K562 (cell line): ENCODE data around the gene CADPS2. TPM values are rescaled to one million over a fixed set of nuclear protein-coding genes. Genes with fewer than 3 reads are reported as not detected.

Source experiments
- ATAC-seq: fragments of 200-7000 bp; cut with Tn5 transposase; 3 replicates; pipeline ENCODE4 v1.9.1; 2020; ENCODE audit warnings: moderate library complexity
- BruUV-seq: library from RNA; stranded (reverse); fragments of 400-500 nt; replicated peaks from 2 replicates; lab custom pipeline; 2021; lab: Mats Ljungman, UMichigan
- CTCF ChIA-PET: fragments of 300-600 bp; formaldehyde crosslinking; extraction: SDS; loops from one replicate; lab custom pipeline; 2021; ENCODE audit warnings: low intra/inter-chr PET ratio; lab: Yijun Ruan, JAX
- POLR2A ChIA-PET: fragments of 300-600, 350-650 bp; sonication (Branson Sonifier 250); formaldehyde crosslinking; extraction: SDS; loops from one replicate; lab custom pipeline; 2021; ENCODE audit warnings: antibody characterized with exemption, inconsistent platforms; lab: Yijun Ruan, JAX
- DNase-seq, 4 experiments: peaks; one replicate each; pipeline versions ENCODE4 v3.0.0 to v3.0.0-alpha.2; 2011 to 2018; ENCODE audit warnings: low spot score in 3 of 4, mixed read lengths in 3 of 4; ENCODE audit errors: extremely low read depth in 1 of 4
- FAIRE-seq: peaks from 2 replicates; lab custom pipeline; 2011; peaks lifted over from hg19 to GRCh38; lab: Jason Lieb, UNC
- H2AFZ ChIP-seq: 2 replicates; pipeline ENCODE4 v1.6.0; 2011; ENCODE audit warnings: low read depth, low read length, control low read depth, inconsistent platforms
- H3K27ac ChIP-seq: fragments of 200-600 bp; 3 replicates; pipeline ENCODE4 v1.8.0; 2011; ENCODE audit warnings: low read depth, mild to moderate bottlenecking, control low read depth, inconsistent platforms, low read length, moderate library complexity, mixed read lengths; ENCODE audit errors: extremely low read depth
- H3K27me3 ChIP-seq, 2 experiments: fragments of 300-600 bp in 1 of 2; 2 replicates in 1 of 2; 3 replicates in 1 of 2; pipeline versions ENCODE4 v1.6.0 to v1.8.0; 2011; ENCODE audit warnings: inconsistent platforms in 2 of 2, low read length in 2 of 2, mild to moderate bottlenecking in 1 of 2, mixed read lengths in 1 of 2, moderate library complexity in 1 of 2; ENCODE audit not compliant: control insufficient read depth in 2 of 2, insufficient read depth in 2 of 2
- H3K36me3 ChIP-seq: fragments of 300-600 bp; 3 replicates; pipeline ENCODE4 v1.8.0; 2011; ENCODE audit warnings: mild to moderate bottlenecking, low read length, inconsistent platforms; ENCODE audit not compliant: control insufficient read depth, insufficient read depth
- H3K4me1 ChIP-seq, 2 experiments: fragments of 200-600 bp in 1 of 2; replicated peaks in 1 of 2; 2 replicates in 1 of 2; 3 replicates in 1 of 2; pipeline versions ENCODE4 v1.5.1 to v1.8.0; 2011; ENCODE audit warnings: inconsistent platforms in 2 of 2, low read length in 2 of 2, mild to moderate bottlenecking in 1 of 2, mixed read lengths in 1 of 2, moderate library complexity in 1 of 2; ENCODE audit not compliant: control insufficient read depth in 2 of 2, insufficient read depth in 2 of 2
- H3K4me2 ChIP-seq: 2 replicates; pipeline ENCODE4 v1.6.1; 2011; ENCODE audit warnings: low read length, control low read depth, inconsistent platforms, mixed read lengths; ENCODE audit not compliant: insufficient read depth
- H3K4me3 ChIP-seq: fragments of 200-600 bp; sonication (generic), shearing (Covaris generic); 2 replicates; pipeline ENCODE4 v1.5.1; 2016; ENCODE audit warnings: control low read depth, inconsistent platforms
- H3K79me2 ChIP-seq: fragments of 200-600 bp; 3 replicates; pipeline ENCODE4 v1.8.0; 2011; ENCODE audit warnings: low read length, inconsistent platforms; ENCODE audit not compliant: control insufficient read depth, insufficient read depth
- H3K9ac ChIP-seq, 2 experiments: 2 replicates each; pipeline versions ENCODE4 v1.6.0 to v1.6.1; 2011; ENCODE audit warnings: low read depth in 2 of 2, low read length in 2 of 2, control low read depth in 1 of 2, inconsistent platforms in 1 of 2, mild to moderate bottlenecking in 1 of 2, mixed read lengths in 1 of 2; ENCODE audit not compliant: insufficient read depth in 1 of 2
- H3K9me1 ChIP-seq: one replicate; pipeline ENCODE4 v1.6.0; 2011; ENCODE audit warnings: inconsistent platforms, mild to moderate bottlenecking, low read length, moderate library complexity; ENCODE audit not compliant: control insufficient read depth, insufficient read depth
- H3K9me3 ChIP-seq: replicated peaks from 2 replicates; pipeline ENCODE4 v1.5.1; 2011; ENCODE audit warnings: low read depth, low read length, inconsistent platforms; ENCODE audit not compliant: control insufficient read depth, insufficient read depth
- H4K20me1 ChIP-seq: replicated peaks from 2 replicates; pipeline ENCODE4 v1.6.1; 2011; ENCODE audit warnings: low read length, inconsistent platforms, mixed read lengths; ENCODE audit not compliant: control insufficient read depth, insufficient read depth
- ARNT ChIP-seq, 2 experiments: fragments of 450-650 bp; IDR thresholded peaks; 2 replicates each; pipeline ENCODE4 v1.6.1; 2016; ENCODE audit warnings: mild to moderate bottlenecking in 1 of 2
- COPS2 ChIP-seq: fragments of 450-650 bp; conservative IDR thresholded peaks from 2 replicates; pipeline ENCODE4 v1.6.1; 2016; ENCODE audit warnings: mild to moderate bottlenecking, moderate library complexity
- IRF9 ChIP-seq: fragments of 450-650 bp; IDR thresholded peaks from 2 replicates; pipeline ENCODE4 v1.6.1; 2016; ENCODE audit warnings: missing biosample characterization, missing genetic modification characterization
- MCM3 ChIP-seq: fragments of 450-650 bp; IDR thresholded peaks from 2 replicates; pipeline ENCODE4 v1.6.1; 2016
- MCM7 ChIP-seq, 2 experiments: fragments of 450-650 bp; IDR thresholded peaks; 2 replicates each; pipeline ENCODE4 v1.6.1; 2016 to 2018
- PHF20 ChIP-seq: fragments of 450-650 bp; IDR thresholded peaks from 2 replicates; pipeline ENCODE4 v1.6.1; 2018; ENCODE audit not compliant: partially characterized antibody
- RERE ChIP-seq: sonication (generic); formaldehyde crosslinking; IDR thresholded peaks from 2 replicates; pipeline ENCODE4 v1.8.0; 2023; ENCODE audit warnings: missing genetic modification reagents, mild to moderate bottlenecking, borderline replicate concordance
- SPI1 ChIP-seq: IDR thresholded peaks from 2 replicates; pipeline ENCODE4 v1.6.1; 2011; ENCODE audit warnings: low read depth, low read length, control low read depth, borderline replicate concordance
- ZBTB9 ChIP-seq: fragments of 450-650 bp; formaldehyde crosslinking; IDR thresholded peaks from 2 replicates; pipeline ENCODE4 v1.4.0; 2020; ENCODE audit warnings: mild to moderate bottlenecking, moderate library complexity
- ZFPM2 ChIP-seq: fragments of 250-450 bp; sonication (Bioruptor Pico); IDR thresholded peaks from 2 replicates; pipeline ENCODE4 v1.5.1; 2022; ENCODE audit warnings: mild to moderate bottlenecking
- ZNF224 ChIP-seq: sonication (generic); formaldehyde crosslinking; IDR thresholded peaks from 2 replicates; pipeline ENCODE4 v1.8.0; 2022; ENCODE audit warnings: mild to moderate bottlenecking, missing genetic modification reagents
- ZNF384 ChIP-seq: IDR thresholded peaks from 2 replicates; pipeline ENCODE4 v1.6.1; 2012; ENCODE audit warnings: low read depth, low read length, improper control_type of control experiment
- WGBS: fragments of 100-300 bp; shearing (Covaris generic); methylation state at CpG from one replicate; pipeline ENCODE4 v1.1.6; 2016; ENCODE audit warnings: low coverage, mixed read lengths; ENCODE audit not compliant: insufficient coverage; ENCODE audit errors: missing lambda C conversion rate; 5-methylcytosine and 5-hydroxymethylcytosine counted together
- in situ Hi-C: fragments of 300-500 bp; cut with MboI; formaldehyde crosslinking; loops from 4 replicates; pipeline ENCODE4 v1.15.0; 2018; ENCODE audit warnings: inconsistent platforms, mixed read lengths
- intact Hi-C: fragments of 100-400 bp; cut with micrococcal nuclease; formaldehyde crosslinking; loops from 2 replicates; pipeline ENCODE4 v1.14.2; 2022
- polyA plus RNA-seq, 8 experiments: library from polyadenylated mRNA; depleted of rRNA in 4 of 8; stranded (reverse) in 5 of 8; unstranded in 3 of 8; fragments of >200 nt; fragmentation: Nextera tagmentation in 2 of 8; fragmentation: Illumina TruSeq in 1 of 8; extraction: Ambion mirVana in 2 of 8; extraction: Trizol in 1 of 8; gene quantifications; 2 replicates each; pipeline versions ENCODE4 v1.2.1 to v1.2.3, GENCODE V29; 2011 to 2014; ENCODE audit warnings: inconsistent platforms in 1 of 8, missing spikeins in 1 of 8
- total RNA-seq, 7 experiments: library from RNA; depleted of rRNA in 6 of 7; stranded (reverse); fragments of >200 nt in 6 of 7; fragmentation: Illumina TruSeq in 2 of 7; extraction: Trizol in 2 of 7; gene quantifications; 2 replicates each; pipeline versions ENCODE4 v1.2.1 to v1.2.3, GENCODE V29; 2011 to 2021; ENCODE audit warnings: low replicate concordance in 1 of 7

CADPS2 gene
- total and polyA plus RNA-seq, 9 of the 15 experiments (the other 6 are each of a cell fraction or from before 2014, with no cell fraction given) = 0.03 to 0.14 (median 0.04) TPM; not detected in 1

GRCh38 chr7:122677149-122677548, 209.1 kb downstream of the CADPS2 start (continued):
- no peak for TF ChIP-seq ZBTB9 (CRISPR knock-in tag)
- TF ChIP-seq ZNF224 = no peak

GRCh38 chr7:122676466-122676865, 209.8 kb downstream of the CADPS2 start:
- POLR2A ChIA-PET = no interaction called here
- Histone ChIP-seq H2AFZ (no peak overlapping the region), H3K4me2 (no peak overlapping the region), H3K79me2 (no peaks in the 10 kb centered on the region), H3K27me3 (no peaks in the 10 kb centered on the region), H4K20me1 (no peaks in the 10 kb centered on the region), H3K4me3 (no peak overlapping the region), H3K4me1 (no peaks in the 10 kb centered on the region), H3K9me1 (no peaks in the 10 kb centered on the region), H3K27ac (no peak overlapping the region), H3K9me3 (no peaks in the 10 kb centered on the region), H3K9ac (no peak overlapping the region), H3K36me3 (no peaks in the 10 kb centered on the region)
- DNase-seq (no peak), FAIRE-seq (no peak), ATAC-seq (no peak)
- CTCF ChIA-PET = no interaction called here
- in situ Hi-C loops = no loop called here
- WGBS = 0% methylated on average over 2 of the region's 2 CpGs
- no TSS peak for BruUV-seq
- intact Hi-C loops = no loop called here
- TF ChIP-seq PHF20 (no peak), SPI1 (no peak), COPS2 (no peak), IRF9 (tag) (no peak), RERE (no peak), ZFPM2 (CRISPR knock-in tag) (no peak), ARNT (IDR thresholded peaks at IDR 0.05) (no peak), ZNF384 (no peak), MCM7 (IDR thresholded peaks at IDR 0.05) (no peak), MCM3 (no peak)
